HG02885 (cell line): ENCODE results near the gene C2CD3.

ENCODE experiments used
- ATAC-seq: cut with Tn5 transposase; IDR thresholded peaks from one replicate; pipeline ENCODE4 v1.9.1; 2021; ENCODE audit warnings: mild to moderate bottlenecking; ENCODE audit not compliant: unreplicated experiment, poor library complexity

C2CD3 gene

DNA sequence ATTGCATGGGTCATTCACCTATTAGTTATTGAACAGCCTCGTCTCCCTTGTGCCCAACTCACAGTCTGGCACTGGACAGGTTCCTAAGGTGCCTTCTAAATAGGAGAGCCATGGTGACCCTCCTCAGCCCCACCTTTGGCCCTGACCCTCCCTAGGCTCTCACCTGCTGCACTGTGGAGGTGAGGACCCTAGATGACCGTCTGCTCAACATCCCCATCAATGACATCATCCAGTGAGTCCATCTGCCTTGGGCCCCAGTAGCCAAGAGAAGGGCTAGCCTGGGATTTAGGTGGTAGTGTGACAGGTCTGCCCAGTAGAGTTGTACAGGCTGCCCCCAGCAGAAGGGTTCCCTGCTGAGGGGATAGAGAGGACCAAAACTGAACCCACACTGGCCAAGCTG, 201.7 kb downstream of the C2CD3 start:
- no peak for ATAC-seq

DNA sequence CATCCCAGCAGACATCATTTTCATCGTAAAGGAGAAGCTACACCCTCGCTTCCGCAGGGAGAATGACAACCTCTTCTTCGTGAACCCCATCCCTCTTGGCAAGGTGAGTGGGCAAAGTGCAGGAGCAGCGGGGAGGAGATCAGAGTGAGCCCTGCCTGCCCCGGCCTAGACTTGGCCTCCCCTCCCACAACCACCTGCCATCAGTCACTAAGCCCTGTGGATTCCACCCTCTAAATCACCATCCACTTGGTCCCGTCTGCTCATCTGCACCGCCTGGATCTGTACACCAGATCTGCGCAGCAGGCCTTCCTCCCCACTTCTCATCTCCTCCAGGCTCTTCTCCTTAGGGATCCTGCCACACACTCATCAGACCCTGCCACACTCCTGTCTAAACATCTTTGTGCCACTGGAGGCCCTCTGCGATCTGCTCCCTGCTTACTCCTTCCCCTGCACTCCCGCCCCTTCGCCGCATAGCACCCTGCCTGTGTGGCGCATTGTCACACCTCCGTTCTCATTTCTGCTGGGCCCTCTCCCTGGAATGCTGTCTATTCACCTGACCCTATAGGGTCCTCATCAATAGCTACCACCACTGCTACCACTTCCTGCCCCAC, 202.3 kb downstream of the C2CD3 start:
- no peak for ATAC-seq

DNA sequence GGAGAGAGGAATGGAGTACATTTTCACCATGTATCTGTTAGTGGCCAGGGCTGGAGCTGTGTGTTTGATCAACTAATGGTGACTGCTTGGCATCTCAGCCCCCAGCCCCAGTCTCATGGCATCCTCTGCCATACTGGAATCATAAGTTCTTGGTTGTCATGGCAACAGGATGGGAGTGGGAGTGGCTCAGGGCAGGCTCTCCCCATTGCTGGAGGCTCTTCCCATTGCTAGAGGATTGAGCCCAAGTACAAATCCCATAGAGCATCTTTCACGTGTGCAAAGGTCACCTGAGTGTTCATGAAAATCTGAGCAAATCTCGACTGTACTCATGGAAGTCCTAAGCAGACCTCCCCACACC, 205.1 kb downstream of the C2CD3 start:
- no peak for ATAC-seq

- ATAC-seq, result no peak
These were observed 205.6 kb downstream of the C2CD3 start for GRCh38 chr11:73965076-73965763.

GRCh38 chr11:73963861-73964260, 206.9 kb downstream of the C2CD3 start:
- no peak for ATAC-seq
